WI38 (cell line): ENCODE measurements around the gene FARSA.
"Not testable (repeated sequence)": the region's sequence is repeated elsewhere in the genome, so short reads cannot be mapped to it uniquely, and the experiment has no call there.

Experiments
- H3K4me3 ChIP-seq: 2 replicates; pipeline ENCODE4 v1.5.1; 2011; ENCODE audit warnings: low read depth, mild to moderate bottlenecking, control low read depth, low read length
- TF ChIP-seq, protein P1 (sequence below): IDR thresholded peaks from 2 replicates; pipeline ENCODE4 v1.5.1; 2012; ENCODE audit warnings: low read depth, mild to moderate bottlenecking, control low read depth, low read length

Gene FARSA

DNA sequence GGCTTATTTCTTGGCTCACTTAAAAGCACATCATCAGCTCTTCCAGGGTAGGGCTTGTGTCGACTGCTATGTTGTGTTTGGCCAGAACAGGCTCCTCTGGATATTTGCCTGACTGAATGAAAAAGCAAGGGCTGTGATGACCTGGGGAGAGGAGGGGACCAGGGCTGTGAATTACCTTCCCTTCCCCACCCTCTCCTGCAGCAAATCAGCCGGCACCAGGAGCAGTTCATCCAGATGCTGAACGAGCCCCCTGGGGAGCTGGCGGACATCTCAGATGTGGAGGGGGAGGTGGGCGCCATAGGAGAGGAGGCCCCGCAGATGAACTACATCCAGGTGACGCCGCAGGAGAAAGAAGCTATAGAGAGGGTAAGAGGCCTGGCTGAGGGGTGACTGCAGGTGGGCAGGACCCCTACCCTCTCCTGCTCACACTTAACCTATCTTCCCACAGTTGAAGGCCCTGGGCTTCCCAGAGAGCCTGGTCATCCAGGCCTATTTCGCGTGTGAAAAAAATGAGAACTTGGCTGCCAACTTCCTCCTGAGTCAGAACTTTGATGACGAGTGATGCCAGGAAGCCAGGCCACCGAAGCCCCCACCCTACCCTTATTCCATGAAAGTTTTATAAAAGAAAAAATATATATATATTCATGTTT is 19.1 kb upstream of the FARSA start:
- no peak overlapping the region for H3K4me3 ChIP-seq
- TF ChIP-seq, protein P1, sequence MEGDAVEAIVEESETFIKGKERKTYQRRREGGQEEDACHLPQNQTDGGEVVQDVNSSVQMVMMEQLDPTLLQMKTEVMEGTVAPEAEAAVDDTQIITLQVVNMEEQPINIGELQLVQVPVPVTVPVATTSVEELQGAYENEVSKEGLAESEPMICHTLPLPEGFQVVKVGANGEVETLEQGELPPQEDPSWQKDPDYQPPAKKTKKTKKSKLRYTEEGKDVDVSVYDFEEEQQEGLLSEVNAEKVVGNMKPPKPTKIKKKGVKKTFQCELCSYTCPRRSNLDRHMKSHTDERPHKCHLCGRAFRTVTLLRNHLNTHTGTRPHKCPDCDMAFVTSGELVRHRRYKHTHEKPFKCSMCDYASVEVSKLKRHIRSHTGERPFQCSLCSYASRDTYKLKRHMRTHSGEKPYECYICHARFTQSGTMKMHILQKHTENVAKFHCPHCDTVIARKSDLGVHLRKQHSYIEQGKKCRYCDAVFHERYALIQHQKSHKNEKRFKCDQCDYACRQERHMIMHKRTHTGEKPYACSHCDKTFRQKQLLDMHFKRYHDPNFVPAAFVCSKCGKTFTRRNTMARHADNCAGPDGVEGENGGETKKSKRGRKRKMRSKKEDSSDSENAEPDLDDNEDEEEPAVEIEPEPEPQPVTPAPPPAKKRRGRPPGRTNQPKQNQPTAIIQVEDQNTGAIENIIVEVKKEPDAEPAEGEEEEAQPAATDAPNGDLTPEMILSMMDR = no peak

GRCh38 chr19:12952050-12952449 is 18.5 kb upstream of the FARSA start:
- not testable (repeated sequence) for H3K4me3 ChIP-seq

DNA sequence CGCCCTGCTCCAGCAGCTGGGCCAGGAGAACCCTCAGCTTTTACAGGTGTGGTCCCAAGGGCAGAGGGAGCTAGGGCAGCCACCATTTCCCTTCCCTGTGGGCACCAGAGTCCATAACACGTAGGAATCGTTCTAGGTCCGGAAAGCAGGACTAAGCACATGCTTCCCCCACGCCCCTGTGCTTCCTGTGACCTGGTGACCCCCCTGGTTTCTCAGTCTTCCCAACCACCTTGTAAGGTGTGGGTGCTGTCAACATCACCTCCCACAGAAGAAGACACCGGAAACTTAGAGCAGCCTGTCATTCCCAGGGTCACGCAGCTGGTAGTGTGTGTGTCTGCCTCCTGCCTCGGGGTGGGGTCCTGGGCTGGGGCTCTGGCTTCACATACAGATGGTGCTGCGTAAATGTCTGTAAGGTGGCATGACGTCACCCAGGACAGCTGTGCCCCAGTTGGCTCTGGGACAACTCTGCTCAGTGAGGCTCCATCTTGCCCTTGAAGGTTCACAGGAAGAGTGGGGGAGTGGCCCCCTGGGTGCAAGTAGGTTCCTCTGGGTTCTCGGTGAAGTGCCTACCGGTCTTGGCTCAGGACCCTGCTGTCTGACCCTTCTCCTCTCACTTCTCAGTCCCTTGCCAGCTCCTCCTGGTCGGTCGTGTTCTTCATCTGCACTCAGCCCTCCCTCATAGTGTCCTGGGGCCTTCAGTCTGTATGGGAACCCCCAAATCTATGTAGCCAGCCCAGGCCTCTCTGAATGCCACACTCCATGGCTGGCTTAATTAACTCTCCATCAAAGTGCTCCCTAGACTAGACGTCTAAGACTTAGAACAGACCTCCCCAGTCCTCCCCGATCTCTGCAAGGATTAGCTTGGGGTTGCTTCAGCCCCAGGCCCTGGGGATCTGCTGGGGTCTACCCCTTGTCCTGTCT is 16.1 kb upstream of the FARSA start:
- TF ChIP-seq, protein P1 = no peak
- no peak overlapping the region for H3K4me3 ChIP-seq

GRCh38 chr19:12948612-12949362 is 15.3 kb upstream of the FARSA start:
- H3K4me3 ChIP-seq = no peak overlapping the region
- TF ChIP-seq, protein P1 = no peak

DNA sequence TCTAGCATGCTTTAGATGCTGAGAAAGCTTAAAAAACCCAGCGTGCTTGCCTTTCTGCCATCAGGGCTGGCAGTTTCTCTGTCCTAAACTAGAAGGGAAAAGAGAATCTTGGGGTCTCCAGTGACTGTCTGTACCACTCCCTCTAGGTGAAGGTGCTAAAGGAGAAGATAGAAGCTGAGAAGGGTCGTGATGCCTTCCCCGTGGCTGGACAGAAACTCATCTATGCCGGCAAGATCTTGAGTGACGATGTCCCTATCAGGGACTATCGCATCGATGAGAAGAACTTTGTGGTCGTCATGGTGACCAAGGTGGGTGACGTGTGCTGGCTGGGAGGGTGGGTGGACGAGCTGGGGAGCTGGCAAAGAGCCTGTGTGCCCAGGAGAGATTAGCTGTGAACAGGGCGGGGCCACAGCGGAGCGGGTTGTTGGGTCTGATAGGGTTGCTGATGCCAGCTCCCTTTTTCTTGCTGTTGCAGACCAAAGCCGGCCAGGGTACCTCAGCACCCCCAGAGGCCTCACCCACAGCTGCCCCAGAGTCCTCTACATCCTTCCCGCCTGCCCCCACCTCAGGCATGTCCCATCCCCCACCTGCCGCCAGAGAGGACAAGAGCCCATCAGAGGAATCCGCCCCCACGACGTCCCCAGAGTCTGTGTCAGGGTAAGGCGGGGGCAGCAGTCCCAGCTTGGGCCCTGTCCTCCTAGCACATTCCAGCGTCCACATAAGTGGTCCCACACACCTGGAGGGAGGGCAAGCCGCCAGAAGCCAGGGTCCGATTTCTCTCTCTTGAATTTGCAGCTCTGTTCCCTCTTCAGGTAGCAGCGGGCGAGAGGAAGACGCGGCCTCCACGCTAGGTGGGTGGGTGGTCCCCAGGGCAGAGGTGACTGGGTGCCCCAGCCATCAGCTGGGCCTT is 14.4 kb upstream of the FARSA start:
- TF ChIP-seq, protein P1 = no peak
- H3K4me3 ChIP-seq = no peak overlapping the region

DNA sequence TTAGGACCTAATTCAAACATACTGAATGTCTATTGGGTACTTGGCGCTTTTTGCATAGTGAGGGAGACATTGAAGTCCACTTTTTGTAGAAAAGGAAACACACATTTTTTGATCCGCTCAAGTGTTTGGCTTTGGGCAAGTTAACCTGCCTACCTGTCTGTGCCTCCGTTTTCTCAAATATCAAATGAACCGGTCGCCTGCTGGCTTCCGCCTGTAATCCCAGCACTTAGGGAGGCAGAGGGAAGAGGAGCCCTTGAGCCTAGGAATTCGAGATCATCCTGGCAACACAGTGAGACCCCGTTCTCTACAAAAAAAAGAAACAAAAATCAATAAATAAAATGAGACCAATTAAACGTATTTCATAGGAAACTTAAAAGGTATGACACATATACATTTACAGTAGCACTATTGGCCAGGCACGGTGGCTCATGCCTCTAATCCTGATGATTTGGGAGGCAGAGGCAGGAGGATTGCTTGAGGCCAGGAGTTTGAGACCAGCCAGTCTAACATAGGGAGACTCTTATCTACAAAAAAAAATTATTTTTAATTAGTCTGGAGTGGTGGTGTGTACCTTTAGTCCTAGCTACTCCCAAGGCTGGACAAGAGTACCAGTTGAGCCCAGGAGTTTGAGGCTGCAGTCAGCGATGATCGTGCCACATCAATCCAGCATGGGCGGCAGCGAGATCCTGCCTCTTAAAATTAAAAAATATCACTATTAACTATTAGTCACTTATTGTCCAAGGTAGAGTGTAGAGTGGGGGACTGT is 13.4 kb upstream of the FARSA start:
- TF ChIP-seq, protein P1 = no peak
- peak overlapping the region; percentile 75 for H3K4me3 ChIP-seq
